Thyroid gland (tissue), 4 donors: ENCODE measurements around the gene GPC6.

ENCODE experiments used
- CTCF ChIP-seq, 6 experiments: fragments of 200-600 bp in 3 of 6; fragments of 450-650 bp in 3 of 6; sonication (generic) in 3 of 6; IDR thresholded peaks; one replicate each; pipeline ENCODE4 v1.5.1; 2016 to 2019; ENCODE audit warnings: antibody characterized with exemption in 6 of 6, mild to moderate bottlenecking in 2 of 6, inconsistent platforms in 1 of 6, moderate library complexity in 1 of 6
- POLR2A ChIP-seq, 2 donors: fragments of 450-650 bp; IDR thresholded peaks; one replicate each; pipeline ENCODE4 v1.6.1; 2017; ENCODE audit warnings: antibody characterized with exemption in 2 of 2, mild to moderate bottlenecking in 2 of 2, moderate library complexity in 1 of 2

DNA sequence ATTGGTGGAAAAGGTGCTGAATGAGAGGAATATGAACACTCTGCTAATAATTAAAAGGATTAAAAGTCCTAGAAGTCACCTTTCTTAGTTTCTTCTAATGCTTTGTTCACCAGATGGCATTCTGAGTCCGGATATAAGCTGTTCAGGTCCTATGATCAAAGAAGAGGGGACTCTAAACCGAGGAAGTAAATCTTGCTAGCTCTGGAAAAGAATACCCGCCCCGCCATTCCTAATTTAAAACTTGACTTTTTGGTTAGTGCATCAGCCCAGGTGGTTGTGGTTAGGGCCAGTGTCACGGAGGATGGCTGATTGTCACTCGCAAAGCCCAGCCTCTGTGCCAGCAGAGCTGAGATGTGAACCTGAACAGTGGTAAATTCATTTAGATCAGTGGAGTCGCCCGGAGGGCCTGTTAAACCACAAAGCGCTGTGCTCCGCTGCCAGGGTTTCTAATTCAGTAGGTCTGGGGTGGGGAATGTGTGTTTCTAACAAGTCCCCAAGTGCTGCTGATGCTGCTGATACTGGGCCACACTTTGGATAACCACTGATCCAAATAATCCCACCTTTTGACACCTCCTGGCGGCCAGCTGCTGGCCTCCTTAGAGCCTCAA is 827.5 kb downstream of the GPC6 start:
- TF ChIP-seq CTCF (IDR thresholded peaks at IDR 0.05) (no peak), POLR2A (IDR thresholded peaks at IDR 0.05) (no peak)
